Fibroblast of skin of right quadriceps (primary cell): ENCODE results near the gene PTK6.

Experiments
- DNase-seq: peaks from one replicate; pipeline ENCODE4 v3.0.0-alpha.2; 2013

The PTK6 gene

DNA sequence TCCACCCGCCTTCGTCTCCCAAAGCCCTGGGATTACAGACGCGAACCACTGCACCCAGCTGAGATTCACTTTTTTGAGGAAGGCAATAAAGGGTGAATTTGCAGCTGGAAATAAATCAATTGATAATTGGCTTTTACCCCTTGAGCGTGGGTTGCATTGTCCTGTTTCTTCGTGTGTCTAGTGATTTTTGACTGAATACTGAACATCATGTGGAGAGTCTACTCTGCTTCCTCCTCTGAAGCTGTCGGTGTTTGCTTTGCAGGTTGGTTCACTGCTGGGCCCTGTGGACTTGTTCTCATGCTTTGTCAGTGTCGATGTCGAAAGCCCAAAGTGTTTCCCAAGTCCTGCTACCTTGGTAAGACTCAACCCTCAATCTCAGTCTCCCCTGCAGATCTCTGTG, 32.5 kb downstream of the PTK6 start:
- no peak for DNase-seq

DNA sequence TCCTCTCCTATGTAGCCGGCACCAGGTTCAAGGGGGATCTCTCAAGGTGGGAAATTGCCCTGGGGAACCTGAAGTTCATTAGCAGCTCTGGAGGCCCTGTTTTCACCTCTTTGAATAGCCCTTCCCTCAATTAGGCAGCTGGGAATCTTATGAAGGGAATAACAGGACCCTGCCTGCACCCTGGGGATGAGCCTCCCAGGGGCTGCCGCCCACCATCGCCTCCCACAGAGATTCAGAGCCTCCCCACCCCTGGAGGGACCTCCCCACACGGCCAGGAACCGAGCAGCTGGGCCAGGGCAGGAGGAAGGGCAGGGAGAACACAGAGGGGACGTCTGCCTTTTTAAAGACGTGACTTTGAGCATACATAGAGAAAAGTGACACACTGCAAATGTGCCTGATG, 33.7 kb downstream of the PTK6 start:
- no peak for DNase-seq

- no peak for DNase-seq
Observed at GRCh38 chr20:63502671-63503172, 34.5 kb downstream of the PTK6 start.

GRCh38 chr20:63501818-63502670, 35.1 kb downstream of the PTK6 start:
- DNase-seq, result no peak

DNA sequence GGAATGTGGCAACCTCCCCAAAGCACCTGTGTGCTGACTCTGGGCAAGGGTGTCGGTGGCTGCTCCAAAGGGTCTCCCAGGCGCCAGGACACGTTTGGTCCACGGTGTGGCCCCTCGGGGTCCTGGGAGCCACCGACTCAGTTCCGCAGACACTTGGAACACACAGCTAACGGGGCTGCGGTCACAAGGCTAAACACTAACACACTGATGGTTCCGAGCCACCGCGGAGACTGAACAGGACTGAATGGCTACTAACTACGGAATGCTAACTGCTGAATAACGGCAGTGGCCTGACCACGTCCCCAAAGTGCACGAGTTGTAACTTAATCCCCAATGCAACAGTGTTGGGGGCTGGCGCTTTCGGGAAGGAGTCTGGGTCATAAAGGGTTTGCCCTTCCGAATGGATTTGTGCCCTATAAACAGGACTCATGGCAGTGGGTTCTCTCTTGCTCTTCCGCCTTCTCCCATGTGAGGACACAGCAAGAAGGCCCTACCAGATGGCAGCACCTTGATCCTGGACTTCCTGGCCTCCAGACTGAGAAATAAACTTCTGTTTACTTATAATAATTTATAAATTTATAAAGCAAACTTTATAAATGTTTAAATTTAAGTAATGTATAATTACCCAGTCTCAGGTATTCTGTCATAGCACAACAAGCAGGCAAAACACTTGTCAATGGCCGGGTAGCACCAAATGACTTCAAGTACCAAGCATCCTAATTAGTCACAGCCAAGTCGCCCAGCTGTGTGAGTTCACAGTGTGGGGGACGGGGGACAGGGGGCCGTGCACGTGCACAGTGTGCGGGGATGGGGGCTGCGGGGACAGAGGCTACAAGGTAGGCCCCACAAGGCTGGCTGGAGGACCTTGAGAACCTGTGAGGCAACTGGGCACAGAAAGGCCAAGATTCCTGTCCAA, 36.0 kb downstream of the PTK6 start:
- no peak for DNase-seq

DNA sequence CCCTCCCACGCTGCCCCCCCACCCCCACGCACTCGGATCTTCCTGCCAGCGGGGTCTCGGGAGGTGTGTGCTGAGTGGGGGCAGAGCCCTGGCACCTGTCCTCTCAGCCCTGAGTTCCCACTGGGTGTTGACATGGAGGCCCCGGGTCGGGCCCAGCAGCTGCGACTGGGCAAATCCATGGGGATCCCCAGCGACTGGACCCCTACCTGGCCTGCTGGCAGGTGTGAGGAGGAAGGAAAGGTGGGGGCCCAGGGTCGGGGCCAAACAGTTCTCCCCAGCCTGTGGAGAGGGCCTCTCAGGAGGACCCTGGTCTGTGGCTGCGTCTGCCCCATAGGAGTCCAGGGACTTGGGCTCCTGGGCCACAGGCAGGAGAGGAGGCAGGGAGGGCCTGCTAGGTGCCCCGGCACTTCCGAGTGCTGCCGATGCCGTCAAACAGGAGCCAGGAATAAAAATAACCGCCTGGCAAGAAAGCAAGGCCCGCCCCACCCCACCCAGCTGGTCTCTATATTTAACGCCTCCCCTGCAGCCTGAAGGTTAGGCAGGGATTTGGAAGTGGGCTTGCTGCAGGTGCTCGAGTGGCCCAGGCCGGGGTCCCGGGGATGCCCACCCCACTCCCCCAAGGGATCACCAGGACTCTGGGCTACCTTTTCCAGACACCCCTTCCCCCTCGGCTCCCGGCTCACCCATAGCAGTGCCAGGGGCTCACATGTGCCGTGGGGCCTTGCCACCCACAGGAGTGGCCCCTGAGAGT, 36.9 kb downstream of the PTK6 start:
- DNase-seq, result no peak

DNA sequence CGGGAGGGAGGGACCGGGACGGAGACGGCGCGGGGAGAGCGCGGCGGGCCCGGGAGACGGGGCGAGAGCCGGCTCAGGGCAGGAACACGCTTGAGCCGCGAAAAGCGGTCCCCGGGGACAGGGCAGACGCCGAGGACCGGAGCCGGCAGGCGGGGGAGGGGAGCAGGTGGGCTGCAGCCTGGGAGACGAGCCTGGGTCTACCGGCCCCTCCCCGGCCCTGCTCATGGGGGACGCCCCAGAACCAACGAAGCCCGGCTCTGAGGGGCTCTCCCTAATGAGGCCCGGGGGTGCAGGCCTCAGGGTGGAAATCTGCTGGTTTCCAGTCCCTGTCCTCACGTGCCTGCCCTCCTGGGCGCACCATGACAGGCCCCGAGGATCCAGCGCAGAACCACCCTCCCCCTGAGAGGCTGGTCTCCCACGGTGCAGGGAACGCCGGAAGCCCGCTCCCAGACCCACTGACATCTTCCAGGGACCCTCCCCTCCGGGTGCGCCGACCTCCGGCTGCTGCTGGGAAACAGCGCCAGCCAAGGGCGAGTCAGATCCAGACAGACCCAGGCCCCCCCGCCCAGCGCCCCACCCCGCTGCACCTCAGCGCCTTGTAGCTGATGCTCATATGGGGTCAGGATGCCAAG, 37.7 kb downstream of the PTK6 start:
- DNase-seq, result no peak

GRCh38 chr20:63498960-63499337, 38.2 kb downstream of the PTK6 start, which contains the start of gene EEF1A2:
TSS of gene EEF1A2 (minus strand) at chr20:63499083. CDS start at chr20:63497763, 1,320 bp downstream.
- no peak for DNase-seq

GRCh38 chr20:63497946-63498935, 38.9 kb downstream of the PTK6 start:
- no peak for DNase-seq

DNA sequence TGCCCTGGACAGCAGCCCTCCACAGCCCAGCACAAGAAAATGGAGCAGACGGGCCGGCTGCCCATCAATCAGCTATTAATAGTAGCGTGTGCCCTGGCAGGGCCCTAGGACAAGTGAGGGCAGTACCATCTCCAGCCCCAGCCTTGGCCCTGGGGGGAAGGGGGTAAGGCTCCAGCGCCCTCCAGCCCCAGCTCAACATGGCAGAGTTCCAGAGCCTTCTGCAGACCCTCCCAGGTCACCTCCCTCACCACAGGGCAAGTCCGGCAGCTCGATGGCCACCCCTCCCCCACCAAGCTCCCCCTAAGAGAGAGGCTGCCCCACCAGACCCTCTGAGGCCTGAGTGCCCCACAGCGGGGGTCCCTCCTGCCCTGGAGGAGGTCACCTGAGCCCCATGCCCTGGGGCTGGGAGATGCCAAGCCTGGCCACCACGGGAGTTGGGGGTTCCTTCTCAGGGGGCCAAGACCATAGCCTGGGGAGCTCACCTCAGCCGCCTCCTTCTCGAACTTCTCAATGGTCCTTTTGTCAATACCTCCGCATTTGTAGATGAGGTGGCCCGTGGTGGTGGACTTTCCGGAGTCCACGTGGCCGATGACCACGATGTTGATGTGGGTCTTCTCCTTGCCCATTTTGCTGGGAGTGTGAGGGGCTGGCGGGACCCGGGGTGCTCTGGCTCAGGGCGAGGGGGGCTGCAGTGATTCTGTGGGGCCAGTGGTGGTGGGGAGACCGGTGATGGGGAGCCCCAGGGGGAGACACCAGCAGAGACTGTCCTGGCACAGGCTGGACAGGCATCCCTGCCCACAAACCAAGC, 39.8 kb downstream of the PTK6 start:
- no peak for DNase-seq

- DNase-seq, result no peak
Observed at GRCh38 chr20:63496596-63497120, 40.5 kb downstream of the PTK6 start.

DNA sequence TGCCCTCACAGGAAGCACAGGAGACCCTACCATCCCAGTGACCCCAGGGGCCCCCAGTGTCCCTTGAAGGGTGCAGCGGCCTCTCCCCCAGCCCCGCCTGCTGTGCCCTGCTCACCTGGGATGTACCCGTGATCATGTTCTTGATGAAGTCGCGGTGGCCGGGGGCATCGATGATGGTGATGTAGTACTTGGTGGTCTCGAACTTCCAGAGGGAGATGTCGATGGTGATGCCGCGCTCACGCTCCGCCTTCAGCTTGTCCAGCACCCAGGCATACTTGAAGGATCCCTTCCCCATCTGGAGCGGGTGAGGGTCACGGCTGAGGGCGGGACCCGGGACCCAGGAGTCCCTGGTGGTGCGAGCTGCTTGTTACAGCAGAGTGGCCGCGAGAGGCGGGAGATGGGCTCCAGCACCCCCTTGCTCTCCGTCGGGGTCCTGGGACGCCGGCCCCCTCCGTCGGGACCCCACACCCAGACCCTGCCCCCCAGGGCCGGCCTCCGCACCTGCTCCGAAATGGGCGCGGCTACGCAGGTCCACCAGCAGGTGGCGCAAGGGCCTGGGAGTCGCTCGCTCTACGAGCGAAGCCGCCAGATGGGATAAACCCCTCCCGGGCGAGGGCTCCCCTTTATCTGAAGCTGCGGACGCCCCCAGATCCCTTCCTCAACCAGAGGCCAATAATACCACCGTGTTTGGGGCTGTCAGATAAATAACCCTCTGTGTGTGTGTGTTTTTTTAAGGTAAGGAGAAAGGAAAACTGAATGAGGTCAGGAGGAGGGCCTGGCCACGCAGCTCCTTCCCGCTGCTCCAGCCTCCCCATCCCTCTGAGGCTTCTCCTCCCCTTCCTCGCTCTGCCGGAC, 41.2 kb downstream of the PTK6 start:
- DNase-seq, result peak; percentile 28

- no peak for DNase-seq
Observed at GRCh38 chr20:63495167-63495720, 41.9 kb downstream of the PTK6 start.

DNA sequence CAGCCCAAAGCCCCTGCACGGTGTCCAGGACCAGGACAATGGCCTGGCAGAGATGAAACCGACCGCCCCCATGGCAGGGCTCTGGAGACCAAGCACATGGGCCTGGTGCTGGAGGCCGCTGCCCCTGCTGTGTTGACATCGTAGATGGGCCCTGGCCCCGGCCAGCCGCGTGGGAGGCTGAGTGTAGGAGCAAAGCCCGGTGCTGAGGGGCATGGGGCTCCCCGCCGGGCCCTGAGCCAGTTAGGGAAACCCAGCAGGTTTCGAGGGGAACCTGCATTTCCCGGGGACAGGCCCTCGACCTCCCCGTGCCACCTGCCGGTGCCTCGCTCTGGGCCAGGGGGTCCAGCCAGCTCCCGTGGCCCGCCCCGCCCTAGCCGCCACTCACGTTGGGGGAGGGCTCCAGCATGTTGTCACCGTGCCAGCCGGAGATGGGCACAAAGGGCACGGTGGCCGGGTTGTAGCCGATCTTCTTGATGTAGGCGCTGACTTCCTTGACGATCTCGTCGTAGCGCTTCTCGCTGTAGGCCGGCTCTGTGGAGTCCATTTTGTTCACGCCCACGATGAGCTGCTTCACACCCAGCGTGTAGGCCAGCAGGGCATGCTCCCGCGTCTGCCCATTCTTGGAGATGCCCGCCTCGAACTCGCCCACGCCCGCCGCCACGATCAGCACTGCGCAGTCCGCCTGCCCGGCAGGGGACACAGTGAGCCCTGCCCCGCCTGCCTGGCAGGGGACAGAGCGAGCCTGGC, 42.6 kb downstream of the PTK6 start:
- no peak for DNase-seq

DNA sequence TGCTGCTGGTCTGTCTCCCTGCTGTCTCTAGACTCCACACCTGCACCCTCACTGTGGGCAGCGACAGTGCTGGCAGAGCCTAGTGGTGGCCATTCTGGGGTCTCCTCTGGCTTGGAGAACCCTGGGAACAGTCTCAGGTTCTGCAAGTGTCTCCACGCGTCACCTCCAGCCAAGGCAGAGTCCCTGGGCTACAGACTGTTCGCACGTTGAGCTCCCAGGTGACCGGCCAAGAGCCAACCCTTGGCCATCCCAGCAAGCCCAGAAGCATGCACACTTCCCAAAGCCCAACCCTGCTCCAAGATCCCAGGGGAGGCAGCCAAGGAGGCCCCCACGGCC, 43.1 kb downstream of the PTK6 start:
- DNase-seq, result no peak

DNA sequence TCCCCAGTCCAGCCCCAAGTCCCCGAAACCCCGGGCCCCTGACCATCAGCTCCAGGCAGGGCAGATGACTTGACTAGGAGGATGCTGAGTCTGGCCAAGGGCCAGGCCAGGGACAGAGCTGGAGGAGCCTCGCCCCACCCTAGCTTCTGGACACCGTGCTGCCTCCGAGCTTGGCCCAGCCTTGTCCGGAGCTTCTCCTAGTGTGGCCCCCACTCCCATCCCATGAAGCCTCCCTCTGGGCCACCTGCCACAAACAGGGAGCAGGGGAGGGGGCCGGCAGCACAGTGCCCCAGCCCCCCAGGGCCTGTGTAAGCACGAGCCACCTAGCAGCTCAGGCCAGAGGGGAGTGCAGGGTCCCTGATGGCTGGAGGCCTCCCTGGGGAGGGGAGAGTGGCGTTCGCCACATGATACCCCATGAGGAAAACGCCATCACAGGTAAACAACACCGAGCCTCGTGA, 43.6 kb downstream of the PTK6 start:
- no peak for DNase-seq

DNA sequence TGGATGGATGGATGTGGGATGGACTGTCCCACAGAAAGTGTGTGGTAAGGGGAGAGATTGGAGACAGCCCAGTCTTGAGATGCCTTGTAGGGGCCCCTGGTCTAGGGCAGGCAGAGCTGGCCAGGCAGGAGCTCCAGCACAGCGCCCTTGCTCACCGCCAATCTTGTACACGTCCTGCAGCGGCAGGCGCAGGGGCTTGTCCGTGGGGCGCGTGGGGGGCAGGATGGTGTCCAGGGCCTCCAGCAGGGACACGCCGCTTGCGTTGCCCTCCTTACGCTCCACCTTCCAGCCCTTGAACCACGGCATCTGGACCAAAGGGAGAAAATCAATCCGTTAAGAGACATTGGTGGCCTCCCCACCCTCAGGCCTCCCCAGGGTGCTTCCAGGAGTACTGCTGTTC, 44.2 kb downstream of the PTK6 start:
- DNase-seq, result no peak

GRCh38 chr20:63492518-63492917, 44.7 kb downstream of the PTK6 start:
- DNase-seq, result no peak
